Neural cell (in vitro differentiated cells): ENCODE measurements around the gene SFXN3. TPM values are rescaled to one million over a fixed set of nuclear protein-coding genes. Genes with fewer than 3 reads are reported as not detected.

Experiments
- H2AFZ ChIP-seq: fragments of 200-600, 300-800 bp; sonication (generic), shearing (Covaris generic); 2 replicates; pipeline ENCODE4 v1.6.0; 2014; ENCODE audit warnings: low read depth, mild to moderate bottlenecking, antibody characterized with exemption, low read length, moderate library complexity
- H3F3A ChIP-seq: fragments of 200-600 bp; shearing (Covaris generic); 2 replicates; pipeline ENCODE4 v1.6.1; 2016; ENCODE audit warnings: mild to moderate bottlenecking, moderate library complexity, mixed read lengths, antibody characterized with exemption, low read length; ENCODE audit not compliant: insufficient read depth, poor library complexity, severe bottlenecking
- H3K27ac ChIP-seq: fragments of 200-600, 300-800 bp; sonication (generic), shearing (Covaris generic); 2 replicates; pipeline ENCODE4 v1.5.1; 2014; ENCODE audit warnings: mild to moderate bottlenecking, low read length, moderate library complexity
- H3K27me3 ChIP-seq: fragments of 300-800, 200-600 bp; sonication (generic), shearing (Covaris generic); 2 replicates; pipeline ENCODE4 v1.6.0; 2014; ENCODE audit warnings: mild to moderate bottlenecking, low read depth, low read length, moderate library complexity; ENCODE audit not compliant: insufficient read depth
- H3K36me3 ChIP-seq: fragments of 300-800, 200-600 bp; sonication (generic), shearing (Covaris generic); 2 replicates; pipeline ENCODE4 v1.5.1; 2014; ENCODE audit warnings: mild to moderate bottlenecking, antibody characterized with exemption, low read length, moderate library complexity; ENCODE audit not compliant: insufficient read depth
- H3K4me2 ChIP-seq: fragments of 300-800, 200-600 bp; sonication (generic), shearing (Covaris generic); 2 replicates; pipeline ENCODE4 v1.6.0; 2014; ENCODE audit warnings: mild to moderate bottlenecking, low read length
- H3K4me3 ChIP-seq: fragments of 300-800, 200-600 bp; sonication (generic), shearing (Covaris generic); 2 replicates; pipeline ENCODE4 v1.5.1; 2014; ENCODE audit warnings: mild to moderate bottlenecking, low read length, moderate library complexity
- H3K79me2 ChIP-seq: fragments of 200-600 bp; shearing (Covaris generic); replicated peaks from 2 replicates; pipeline ENCODE4 v1.6.0; 2014; ENCODE audit warnings: mild to moderate bottlenecking, low read length, moderate library complexity; ENCODE audit not compliant: insufficient read depth
- H3K9ac ChIP-seq: fragments of 300-800, 200-600 bp; sonication (generic), shearing (Covaris generic); 2 replicates; pipeline ENCODE4 v1.6.1; 2016; ENCODE audit warnings: mild to moderate bottlenecking, low read length, mixed read lengths
- H3K9me2 ChIP-seq: fragments of 200-600 bp; shearing (Covaris generic); 2 replicates; pipeline ENCODE4 v1.6.1; 2016; ENCODE audit warnings: mild to moderate bottlenecking, low read length, mixed read lengths; ENCODE audit not compliant: insufficient read depth
- H3K9me3 ChIP-seq: fragments of 200-600, 300-800 bp; sonication (generic), shearing (Covaris generic); 2 replicates; pipeline ENCODE4 v1.6.1; 2016; ENCODE audit warnings: mild to moderate bottlenecking, mixed run types, low read length, moderate library complexity, mixed read lengths
- H4K20me1 ChIP-seq: fragments of 200-600 bp; shearing (Covaris generic); 2 replicates; pipeline ENCODE4 v1.6.1; 2016; ENCODE audit warnings: mild to moderate bottlenecking, mixed run types; ENCODE audit not compliant: insufficient read depth
- EP300 ChIP-seq: fragments of 450-650 bp; conservative IDR thresholded peaks from 2 replicates; pipeline ENCODE4 v1.6.1; 2014; ENCODE audit warnings: antibody characterized with exemption, mild to moderate bottlenecking, moderate library complexity; ENCODE audit not compliant: poor library complexity, severe bottlenecking
- EZH2 ChIP-seq: fragments of 200-600, 300-800 bp; shearing (Covaris generic), sonication (generic); IDR thresholded peaks from 2 replicates; pipeline ENCODE4 v1.6.1; 2014; ENCODE audit warnings: antibody characterized with exemption, low read length, borderline replicate concordance, mild to moderate bottlenecking; ENCODE audit not compliant: insufficient read depth, poor library complexity, severe bottlenecking
- MXI1 ChIP-seq: fragments of 450-650 bp; conservative IDR thresholded peaks from 2 replicates; pipeline ENCODE4 v1.6.1; 2014; ENCODE audit warnings: antibody characterized with exemption, mild to moderate bottlenecking; ENCODE audit not compliant: poor library complexity, severe bottlenecking
- POLR2AphosphoS5 ChIP-seq: IDR thresholded peaks from 2 replicates; pipeline ENCODE4 v1.6.1; 2012
- RAD21 ChIP-seq: fragments of 450-650 bp; conservative IDR thresholded peaks from 2 replicates; pipeline ENCODE4 v1.6.1; 2014; ENCODE audit warnings: antibody characterized with exemption, mild to moderate bottlenecking, moderate library complexity
- SMC3 ChIP-seq: fragments of 450-650 bp; conservative IDR thresholded peaks from 2 replicates; pipeline ENCODE4 v1.6.1; 2014; ENCODE audit warnings: antibody characterized with exemption, mild to moderate bottlenecking, moderate library complexity; ENCODE audit not compliant: poor library complexity
- TAF1 ChIP-seq: IDR thresholded peaks from 2 replicates; pipeline ENCODE4 v1.6.1; 2012; ENCODE audit warnings: low read depth
- polyA plus RNA-seq: library from polyadenylated mRNA; depleted of rRNA; stranded (reverse); fragments of >200 nt; gene quantifications from 2 replicates; pipeline ENCODE4 v1.2.3, GENCODE V29; 2014
- TF ChIP-seq, protein P1 (sequence below): fragments of 450-650 bp; IDR thresholded peaks from 2 replicates; pipeline ENCODE4 v1.5.1; 2014; ENCODE audit warnings: antibody characterized with exemption, mild to moderate bottlenecking, moderate library complexity; ENCODE audit not compliant: poor library complexity, severe bottlenecking
- TF ChIP-seq, protein P2 (sequence below): IDR thresholded peaks from 2 replicates; pipeline ENCODE4 v1.6.1; 2012; ENCODE audit warnings: borderline replicate concordance

SFXN3 gene
- polyA plus RNA-seq, 1 donor from 2014 or later, result 52.1 TPM

DNA sequence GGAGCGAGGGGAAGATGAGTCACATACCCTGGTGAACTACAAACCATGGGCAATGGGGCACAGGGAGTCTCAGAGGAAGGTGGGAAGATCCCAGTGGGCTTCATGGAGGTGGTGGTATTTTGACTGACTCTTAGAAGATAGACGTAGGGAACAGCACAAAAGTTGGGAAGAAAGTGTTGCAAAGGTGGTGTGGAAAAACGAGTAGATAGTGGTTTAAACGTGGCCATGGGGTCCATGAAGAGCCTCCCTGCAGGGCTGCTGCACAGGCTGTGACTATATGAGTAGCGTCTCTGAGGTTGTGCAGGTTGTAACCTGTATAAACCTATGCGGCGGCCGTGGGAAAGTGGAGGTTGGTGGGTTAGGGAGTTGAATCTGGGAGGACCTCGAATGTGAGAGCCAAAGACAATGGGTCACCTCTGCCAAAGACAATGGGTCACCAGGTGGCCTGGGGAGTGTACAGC is 17.6 kb upstream of the SFXN3 start:
- H3K27ac ChIP-seq, result no peak overlapping the region
- H3K4me3 ChIP-seq, result no peak overlapping the region
- no peaks in the 10 kb centered on the region for H3K36me3 ChIP-seq
- no peaks in the 10 kb centered on the region for H4K20me1 ChIP-seq
- no peak overlapping the region for H3K9ac ChIP-seq
- no peaks in the 10 kb centered on the region for H3K9me3 ChIP-seq
- no peak overlapping the region for H2AFZ ChIP-seq
- no peak overlapping the region for H3K4me2 ChIP-seq
- TF ChIP-seq SMC3 (no peak), MXI1 (no peak), EZH2 (no peak), TAF1 (no peak), RAD21 (no peak), POLR2AphosphoS5 (no peak), EP300 (no peak)
- TF ChIP-seq, protein P1, sequence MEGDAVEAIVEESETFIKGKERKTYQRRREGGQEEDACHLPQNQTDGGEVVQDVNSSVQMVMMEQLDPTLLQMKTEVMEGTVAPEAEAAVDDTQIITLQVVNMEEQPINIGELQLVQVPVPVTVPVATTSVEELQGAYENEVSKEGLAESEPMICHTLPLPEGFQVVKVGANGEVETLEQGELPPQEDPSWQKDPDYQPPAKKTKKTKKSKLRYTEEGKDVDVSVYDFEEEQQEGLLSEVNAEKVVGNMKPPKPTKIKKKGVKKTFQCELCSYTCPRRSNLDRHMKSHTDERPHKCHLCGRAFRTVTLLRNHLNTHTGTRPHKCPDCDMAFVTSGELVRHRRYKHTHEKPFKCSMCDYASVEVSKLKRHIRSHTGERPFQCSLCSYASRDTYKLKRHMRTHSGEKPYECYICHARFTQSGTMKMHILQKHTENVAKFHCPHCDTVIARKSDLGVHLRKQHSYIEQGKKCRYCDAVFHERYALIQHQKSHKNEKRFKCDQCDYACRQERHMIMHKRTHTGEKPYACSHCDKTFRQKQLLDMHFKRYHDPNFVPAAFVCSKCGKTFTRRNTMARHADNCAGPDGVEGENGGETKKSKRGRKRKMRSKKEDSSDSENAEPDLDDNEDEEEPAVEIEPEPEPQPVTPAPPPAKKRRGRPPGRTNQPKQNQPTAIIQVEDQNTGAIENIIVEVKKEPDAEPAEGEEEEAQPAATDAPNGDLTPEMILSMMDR, result no peak
- TF ChIP-seq, protein P2, sequence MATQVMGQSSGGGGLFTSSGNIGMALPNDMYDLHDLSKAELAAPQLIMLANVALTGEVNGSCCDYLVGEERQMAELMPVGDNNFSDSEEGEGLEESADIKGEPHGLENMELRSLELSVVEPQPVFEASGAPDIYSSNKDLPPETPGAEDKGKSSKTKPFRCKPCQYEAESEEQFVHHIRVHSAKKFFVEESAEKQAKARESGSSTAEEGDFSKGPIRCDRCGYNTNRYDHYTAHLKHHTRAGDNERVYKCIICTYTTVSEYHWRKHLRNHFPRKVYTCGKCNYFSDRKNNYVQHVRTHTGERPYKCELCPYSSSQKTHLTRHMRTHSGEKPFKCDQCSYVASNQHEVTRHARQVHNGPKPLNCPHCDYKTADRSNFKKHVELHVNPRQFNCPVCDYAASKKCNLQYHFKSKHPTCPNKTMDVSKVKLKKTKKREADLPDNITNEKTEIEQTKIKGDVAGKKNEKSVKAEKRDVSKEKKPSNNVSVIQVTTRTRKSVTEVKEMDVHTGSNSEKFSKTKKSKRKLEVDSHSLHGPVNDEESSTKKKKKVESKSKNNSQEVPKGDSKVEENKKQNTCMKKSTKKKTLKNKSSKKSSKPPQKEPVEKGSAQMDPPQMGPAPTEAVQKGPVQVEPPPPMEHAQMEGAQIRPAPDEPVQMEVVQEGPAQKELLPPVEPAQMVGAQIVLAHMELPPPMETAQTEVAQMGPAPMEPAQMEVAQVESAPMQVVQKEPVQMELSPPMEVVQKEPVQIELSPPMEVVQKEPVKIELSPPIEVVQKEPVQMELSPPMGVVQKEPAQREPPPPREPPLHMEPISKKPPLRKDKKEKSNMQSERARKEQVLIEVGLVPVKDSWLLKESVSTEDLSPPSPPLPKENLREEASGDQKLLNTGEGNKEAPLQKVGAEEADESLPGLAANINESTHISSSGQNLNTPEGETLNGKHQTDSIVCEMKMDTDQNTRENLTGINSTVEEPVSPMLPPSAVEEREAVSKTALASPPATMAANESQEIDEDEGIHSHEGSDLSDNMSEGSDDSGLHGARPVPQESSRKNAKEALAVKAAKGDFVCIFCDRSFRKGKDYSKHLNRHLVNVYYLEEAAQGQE, result no peak
- H3K9me2 ChIP-seq, result no peaks in the 10 kb centered on the region
- H3F3A ChIP-seq, result no peaks in the 10 kb centered on the region
- H3K79me2 ChIP-seq, result no peaks in the 10 kb centered on the region
- H3K27me3 ChIP-seq, result peaks cover 33% of the 10 kb centered on the region

DNA sequence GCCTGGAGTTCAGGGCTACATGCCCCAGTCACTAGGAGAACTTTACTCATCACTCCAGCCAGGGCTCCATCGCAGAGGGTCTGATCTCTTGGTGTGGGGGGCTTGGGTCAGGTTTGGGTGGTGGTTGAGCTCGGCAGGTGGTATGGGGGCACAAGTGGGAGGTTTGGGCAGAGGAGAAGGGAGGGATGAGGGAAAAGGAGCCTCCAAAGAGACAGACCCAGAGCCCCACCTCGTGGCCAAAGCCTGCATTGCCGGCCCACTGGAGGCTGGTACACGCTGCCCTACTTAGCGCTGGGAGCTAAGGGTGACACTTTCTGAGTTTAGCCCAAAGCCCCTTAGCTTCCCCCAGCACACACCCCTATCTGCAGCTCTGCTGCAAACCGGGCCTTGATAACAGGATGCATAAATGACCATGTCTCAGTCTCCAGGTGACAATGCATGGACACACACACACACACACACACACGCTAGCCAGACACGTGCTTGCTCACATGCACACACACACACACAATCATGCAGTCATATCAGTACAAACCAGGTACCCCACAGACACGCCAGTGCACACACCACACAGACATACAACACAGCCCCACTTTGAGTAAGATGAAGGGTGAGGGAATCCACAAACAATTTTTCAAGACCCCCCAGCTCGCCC is 16.7 kb upstream of the SFXN3 start:
- Histone ChIP-seq H3K79me2 (no peaks in the 10 kb centered on the region), H3K9me3 (no peaks in the 10 kb centered on the region), H3K27ac (no peak overlapping the region), H3K4me3 (no peak overlapping the region), H3K27me3 (peaks cover 43% of the 10 kb centered on the region), H3K4me2 (no peak overlapping the region), H4K20me1 (no peaks in the 10 kb centered on the region), H2AFZ (no peak overlapping the region), H3K9me2 (no peaks in the 10 kb centered on the region), H3K9ac (no peak overlapping the region), H3K36me3 (no peaks in the 10 kb centered on the region), H3F3A (no peaks in the 10 kb centered on the region)
- TF ChIP-seq SMC3, result peak; percentile 57
- no peak for TF ChIP-seq EZH2
- TF ChIP-seq, protein P1, result peak; percentile 72
- TF ChIP-seq TAF1, result no peak
- peak; percentile 63 for TF ChIP-seq RAD21
- no peak for TF ChIP-seq MXI1
